HG03354 (cell line): ENCODE measurements around the gene CENPM.

Source experiments
- ATAC-seq: cut with Tn5 transposase; IDR thresholded peaks from one replicate; pipeline ENCODE4 v1.9.1; 2021; ENCODE audit warnings: mild to moderate bottlenecking; ENCODE audit not compliant: unreplicated experiment, poor library complexity, severe bottlenecking

The CENPM gene

GRCh38 chr22:41916745-41917358 is 30.1 kb downstream of the CENPM start:
- ATAC-seq = no peak

- no peak for ATAC-seq
These were observed 31.0 kb downstream of the CENPM start for GRCh38 chr22:41915786-41916493.

- no peak for ATAC-seq
These were observed 31.7 kb downstream of the CENPM start, which contains the start of gene SHISA8 for GRCh38 chr22:41915035-41915785. Gene SHISA8, minus strand, starts transcription at chr22:41915074. Its CDS starts 407 bp downstream, at chr22:41914667.

- no peak for ATAC-seq
These were observed 32.3 kb downstream of the CENPM start for GRCh38 chr22:41914611-41915034.

GRCh38 chr22:41913842-41914534 is 33.0 kb downstream of the CENPM start:
- no peak for ATAC-seq

- ATAC-seq = no peak
These were observed 33.8 kb downstream of the CENPM start for GRCh38 chr22:41913040-41913719.

GRCh38 chr22:41912338-41913039 is 34.5 kb downstream of the CENPM start:
- ATAC-seq = no peak

- no peak for ATAC-seq
These were observed 35.8 kb downstream of the CENPM start for GRCh38 chr22:41911001-41911611.

GRCh38 chr22:41910050-41911000 is 36.6 kb downstream of the CENPM start:
- no peak for ATAC-seq

GRCh38 chr22:41909310-41910049 is 37.5 kb downstream of the CENPM start:
- ATAC-seq = no peak

- ATAC-seq = no peak
These were observed 38.3 kb downstream of the CENPM start for GRCh38 chr22:41908411-41909309.

GRCh38 chr22:41907436-41908401 is 39.2 kb downstream of the CENPM start:
- ATAC-seq = no peak

- no peak for ATAC-seq
These were observed 40.1 kb downstream of the CENPM start for GRCh38 chr22:41906822-41907221.

GRCh38 chr22:41905411-41906202 is 41.3 kb downstream of the CENPM start:
- ATAC-seq = no peak
